Activated naive CD8-positive, alpha-beta T cell treated with anti-CD3 and anti-CD28 coated beads, Interleukin-2, amount 50 U/mL, for 24 hours (primary cell): ENCODE results near the gene STIM2.
"Not testable (repeated sequence)": the region's sequence is repeated elsewhere in the genome, so short reads cannot be mapped to it uniquely, and the experiment has no call there.

Source experiments
- ATAC-seq: fragments of 150-1000 bp; cut with Tn5 transposase; one replicate; pipeline ENCODE4 v1.10.0; 2021
- DNase-seq: peaks from one replicate; pipeline ENCODE4 v3.0.0; 2021
- H3K27ac Mint-ChIP-seq: one replicate; pipeline ENCODE4 v1.8.0; 2021; ENCODE audit warnings: mild to moderate bottlenecking, mixed read lengths
- H3K27me3 Mint-ChIP-seq: one replicate; pipeline ENCODE4 v1.8.0; 2021; ENCODE audit warnings: mixed read lengths
- H3K36me3 Mint-ChIP-seq: one replicate; pipeline ENCODE4 v1.8.0; 2021; ENCODE audit warnings: low read depth, mixed read lengths
- H3K4me1 Mint-ChIP-seq: one replicate; pipeline ENCODE4 v1.8.0; 2021; ENCODE audit warnings: mixed read lengths
- H3K4me3 Mint-ChIP-seq: one replicate; pipeline ENCODE4 v1.8.0; 2021; ENCODE audit warnings: mild to moderate bottlenecking, moderate library complexity, mixed read lengths
- H3K9me3 Mint-ChIP-seq: one replicate; pipeline ENCODE4 v1.8.0; 2021; ENCODE audit warnings: mixed read lengths

The STIM2 gene

DNA sequence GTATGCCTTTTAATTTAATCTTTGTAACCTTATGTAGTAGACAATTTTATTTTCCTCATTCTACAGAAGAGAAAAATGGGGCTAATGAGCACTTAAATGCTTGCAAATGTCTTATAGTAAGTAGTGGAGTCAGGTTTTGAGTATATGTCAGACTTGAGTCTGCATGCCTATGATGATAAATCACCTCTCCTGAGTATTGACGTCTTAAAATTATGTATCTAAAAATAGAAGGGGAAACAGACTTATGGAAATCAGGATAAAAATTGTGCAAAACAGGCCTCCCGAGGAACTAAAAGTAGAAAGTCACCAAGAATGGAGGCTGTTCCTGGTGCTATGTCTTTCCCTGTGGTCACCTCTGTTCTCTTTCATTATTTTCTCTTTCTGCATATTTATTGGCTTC lies 92.7 kb downstream of the STIM2 start:
- DNase-seq (no peak), ATAC-seq (no peak)
- Mint-ChIP-seq H3K4me1 (peaks cover 26% of the 10 kb centered on the region), H3K27me3 (no peaks in the 10 kb centered on the region), H3K4me3 (no peak overlapping the region), H3K9me3 (peaks cover 13% of the 10 kb centered on the region), H3K27ac (no peak overlapping the region), H3K36me3 (peaks cover 24% of the 10 kb centered on the region)

- Mint-ChIP-seq H3K4me1 (peaks cover 32% of the 10 kb centered on the region), H3K27me3 (no peaks in the 10 kb centered on the region), H3K27ac (no peak overlapping the region), H3K9me3 (peaks cover 13% of the 10 kb centered on the region), H3K36me3 (peaks cover 29% of the 10 kb centered on the region), H3K4me3 (no peak overlapping the region)
- no peak for ATAC-seq
- no peak for DNase-seq
Measured at GRCh38 chr4:26953770-26954423, 93.3 kb downstream of the STIM2 start.

GRCh38 chr4:26955241-26955640 lies 94.6 kb downstream of the STIM2 start:
- H3K4me3 Mint-ChIP-seq = no peak overlapping the region
- no peaks in the 10 kb centered on the region for H3K27me3 Mint-ChIP-seq
- no peak overlapping the region for H3K27ac Mint-ChIP-seq
- H3K36me3 Mint-ChIP-seq = peaks cover 29% of the 10 kb centered on the region
- peaks cover 9% of the 10 kb centered on the region for H3K9me3 Mint-ChIP-seq
- peaks cover 45% of the 10 kb centered on the region for H3K4me1 Mint-ChIP-seq
- ATAC-seq (no peak), DNase-seq (no peak)

- peak; percentile 87 for ATAC-seq
- H3K9me3 Mint-ChIP-seq = no peaks in the 10 kb centered on the region
- no peak for DNase-seq
Measured at GRCh38 chr4:26958925-26959653, 98.4 kb downstream of the STIM2 start.

GRCh38 chr4:26959654-26960047 lies 99.0 kb downstream of the STIM2 start:
- H3K4me1 Mint-ChIP-seq = peaks cover 51% of the 10 kb centered on the region
- H3K9me3 Mint-ChIP-seq = no peaks in the 10 kb centered on the region
- peak overlapping the region; percentile 76 for H3K27ac Mint-ChIP-seq
- H3K36me3 Mint-ChIP-seq = peaks cover 30% of the 10 kb centered on the region
- peak; percentile 62 for ATAC-seq
- no peak for DNase-seq
- peak overlapping the region; percentile 7 for H3K4me3 Mint-ChIP-seq
- H3K27me3 Mint-ChIP-seq = no peaks in the 10 kb centered on the region

More at GRCh38 chr4:26958925-26959653, 98.4 kb downstream of the STIM2 start:
- Mint-ChIP-seq H3K4me1 (peaks cover 47% of the 10 kb centered on the region), H3K27me3 (no peaks in the 10 kb centered on the region), H3K36me3 (peaks cover 30% of the 10 kb centered on the region), H3K4me3 (peak overlapping the region; percentile 7), H3K27ac (peak overlapping the region; percentile 76)

GRCh38 chr4:26962720-26963119 lies 102.1 kb downstream of the STIM2 start:
- Mint-ChIP-seq H3K9me3 (no peaks in the 10 kb centered on the region), H3K36me3 (peaks cover 35% of the 10 kb centered on the region), H3K4me3 (no peak overlapping the region), H3K4me1 (peaks cover 63% of the 10 kb centered on the region), H3K27me3 (no peaks in the 10 kb centered on the region), H3K27ac (no peak overlapping the region)
- no peak for DNase-seq
- no peak for ATAC-seq

GRCh38 chr4:26964512-26964911 lies 103.9 kb downstream of the STIM2 start:
- H3K4me1 Mint-ChIP-seq = peaks cover 59% of the 10 kb centered on the region
- no peaks in the 10 kb centered on the region for H3K9me3 Mint-ChIP-seq
- no peaks in the 10 kb centered on the region for H3K27me3 Mint-ChIP-seq
- no peak for ATAC-seq
- no peak for DNase-seq
- H3K36me3 Mint-ChIP-seq = peaks cover 27% of the 10 kb centered on the region
- peak overlapping the region; percentile 24 for H3K27ac Mint-ChIP-seq
- H3K4me3 Mint-ChIP-seq = no peak overlapping the region

GRCh38 chr4:26964994-26965393 lies 104.4 kb downstream of the STIM2 start:
- H3K4me1 Mint-ChIP-seq = peaks cover 55% of the 10 kb centered on the region
- H3K27me3 Mint-ChIP-seq = no peaks in the 10 kb centered on the region
- no peaks in the 10 kb centered on the region for H3K9me3 Mint-ChIP-seq
- ATAC-seq (peak; percentile 33), DNase-seq (no peak)
- no peak overlapping the region for H3K4me3 Mint-ChIP-seq
- H3K27ac Mint-ChIP-seq = peak overlapping the region; percentile 24
- H3K36me3 Mint-ChIP-seq = peaks cover 28% of the 10 kb centered on the region

GRCh38 chr4:26975464-26976181 lies 115.0 kb downstream of the STIM2 start:
- H3K4me3 Mint-ChIP-seq = peak overlapping the region; percentile 56
- H3K27me3 Mint-ChIP-seq, DNase-seq, H3K9me3 Mint-ChIP-seq, ATAC-seq: not testable (repeated sequence)
- peaks cover 44% of the 10 kb centered on the region for H3K36me3 Mint-ChIP-seq
- H3K27ac Mint-ChIP-seq = peak overlapping the region; percentile 68
- H3K4me1 Mint-ChIP-seq = peaks cover 78% of the 10 kb centered on the region

DNA sequence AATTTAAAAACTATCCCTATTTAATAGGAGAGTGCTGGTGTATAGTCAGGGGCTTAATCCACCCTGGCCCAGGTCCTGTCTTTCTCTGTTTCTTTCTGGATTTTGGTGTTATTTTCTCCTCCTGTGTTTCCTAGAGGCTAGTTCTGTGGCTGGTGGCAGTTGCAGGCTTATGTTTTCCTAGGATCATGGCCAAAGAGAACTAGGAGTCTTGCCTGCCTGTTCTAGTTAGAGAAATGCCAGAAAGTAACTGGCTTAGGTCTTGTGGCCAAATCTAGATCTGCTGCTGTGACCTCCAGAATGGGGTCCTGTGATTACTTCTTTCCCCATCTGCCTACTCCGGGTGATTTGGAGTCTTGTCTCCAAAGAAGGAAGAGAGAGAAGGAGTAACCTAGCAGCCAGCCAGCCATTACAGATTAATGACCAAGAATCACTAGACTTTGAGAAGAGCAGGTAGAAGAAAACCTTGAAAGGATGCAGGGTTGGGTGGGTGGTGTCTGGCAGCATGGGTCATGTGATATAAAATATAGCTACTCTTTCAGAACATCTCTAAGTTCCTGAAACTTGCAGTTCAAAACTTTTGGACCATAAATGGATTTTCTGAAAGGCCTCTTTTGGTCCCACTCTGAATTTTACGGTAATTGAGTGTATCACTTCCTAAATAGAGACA lies 117.9 kb downstream of the STIM2 start:
- no peaks in the 10 kb centered on the region for H3K27me3 Mint-ChIP-seq
- peaks cover 23% of the 10 kb centered on the region for H3K36me3 Mint-ChIP-seq
- no peak overlapping the region for H3K4me3 Mint-ChIP-seq
- no peak for ATAC-seq
- peaks cover 60% of the 10 kb centered on the region for H3K4me1 Mint-ChIP-seq
- DNase-seq = no peak
- peaks cover 4% of the 10 kb centered on the region for H3K9me3 Mint-ChIP-seq
- no peak overlapping the region for H3K27ac Mint-ChIP-seq

DNA sequence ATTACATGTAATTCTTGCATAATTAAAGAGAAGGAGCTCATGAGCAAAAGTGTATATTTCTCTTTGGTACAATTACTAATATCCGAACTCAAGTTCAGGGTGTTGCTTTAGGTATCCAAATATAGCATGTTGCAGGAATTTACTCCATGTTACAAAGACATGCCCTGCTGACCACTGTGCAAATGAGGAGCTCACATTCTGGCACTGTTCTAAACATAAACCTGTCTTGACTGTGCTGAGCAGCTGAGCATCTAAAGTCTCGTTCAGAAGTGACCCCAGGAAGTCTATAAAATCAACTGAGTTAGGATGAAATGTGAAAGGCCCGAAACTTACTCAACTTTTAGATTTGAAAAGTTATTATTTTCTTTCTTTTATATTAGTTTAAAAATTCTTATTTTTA lies 124.3 kb downstream of the STIM2 start:
- no peak for ATAC-seq

DNA sequence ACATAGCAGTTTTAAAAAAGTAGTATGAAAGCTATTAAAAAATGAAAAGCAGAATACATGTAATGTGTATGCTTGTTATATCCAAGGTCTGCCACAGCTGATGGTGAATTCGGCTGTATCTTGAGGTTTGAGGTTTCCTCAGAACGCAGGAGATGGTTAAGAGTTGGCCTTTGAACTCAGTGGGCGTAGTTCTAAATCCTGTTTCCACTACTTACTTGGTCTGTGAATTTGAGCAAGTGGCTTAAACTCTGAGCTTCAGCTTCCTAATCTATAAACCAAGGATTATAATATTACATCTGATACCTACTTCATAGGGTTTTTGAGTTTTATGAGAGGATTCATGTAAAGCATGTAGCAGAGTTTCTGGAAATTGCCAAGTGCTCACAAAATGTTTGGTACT lies 125.2 kb downstream of the STIM2 start:
- Mint-ChIP-seq H3K27me3 (no peaks in the 10 kb centered on the region), H3K36me3 (peaks cover 20% of the 10 kb centered on the region), H3K4me3 (peak overlapping the region; percentile 36), H3K9me3 (peaks cover 4% of the 10 kb centered on the region), H3K4me1 (peaks cover 63% of the 10 kb centered on the region), H3K27ac (peak overlapping the region; percentile 49)
- DNase-seq (peak; percentile 24), ATAC-seq (peak; percentile 97)

More for the DNA sequence above, 124.3 kb downstream of the STIM2 start:
- peaks cover 16% of the 10 kb centered on the region for H3K36me3 Mint-ChIP-seq
- H3K4me1 Mint-ChIP-seq = peaks cover 58% of the 10 kb centered on the region
- H3K4me3 Mint-ChIP-seq = no peak overlapping the region
- no peaks in the 10 kb centered on the region for H3K27me3 Mint-ChIP-seq
- DNase-seq = no peak
- no peak overlapping the region for H3K27ac Mint-ChIP-seq
- H3K9me3 Mint-ChIP-seq = no peaks in the 10 kb centered on the region

DNA sequence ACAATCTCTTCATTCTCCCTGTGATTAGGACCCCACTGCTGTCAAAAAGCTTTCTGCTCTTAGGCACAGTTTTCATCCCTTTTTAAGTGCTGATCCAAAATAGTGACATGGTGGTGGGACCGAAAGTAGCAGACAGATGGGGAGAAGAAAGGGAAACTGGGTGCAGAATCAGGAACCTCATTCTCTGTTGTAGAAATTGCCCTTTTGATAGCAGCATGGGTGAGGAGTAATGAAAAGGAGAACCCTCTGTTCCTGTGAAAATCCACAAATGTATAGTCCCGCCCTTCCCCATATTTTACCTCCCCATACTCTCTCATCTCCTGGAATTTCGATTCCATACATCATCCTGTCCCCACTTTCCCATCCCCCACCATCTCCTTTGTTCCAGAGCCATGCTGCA lies 126.5 kb downstream of the STIM2 start:
- peak overlapping the region; percentile 30 for H3K27ac Mint-ChIP-seq
- ATAC-seq (no peak), DNase-seq (no peak)
- peaks cover 4% of the 10 kb centered on the region for H3K9me3 Mint-ChIP-seq
- no peak overlapping the region for H3K4me3 Mint-ChIP-seq
- no peaks in the 10 kb centered on the region for H3K27me3 Mint-ChIP-seq
- H3K4me1 Mint-ChIP-seq = peaks cover 59% of the 10 kb centered on the region
- peaks cover 24% of the 10 kb centered on the region for H3K36me3 Mint-ChIP-seq

DNA sequence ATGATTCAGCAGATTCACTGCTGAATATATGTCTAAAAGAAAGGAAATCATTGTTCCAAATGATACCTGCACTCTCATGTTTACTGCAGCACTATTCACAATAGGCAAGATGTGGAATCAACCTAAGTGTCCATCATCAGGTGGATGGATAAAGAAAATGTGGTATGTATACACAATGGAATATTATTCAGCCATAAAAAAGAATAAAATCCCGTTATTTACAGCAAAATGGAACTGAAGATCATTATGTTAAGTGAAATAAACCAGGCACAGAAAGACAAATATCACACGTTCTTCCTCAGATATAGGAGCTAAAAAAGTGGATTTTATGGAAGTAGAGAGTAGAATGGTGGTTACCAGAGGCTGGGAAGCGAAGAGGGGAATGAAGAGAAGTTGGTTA lies 130.4 kb downstream of the STIM2 start:
- Mint-ChIP-seq H3K27ac (no peak overlapping the region), H3K4me3 (no peak overlapping the region), H3K27me3 (no peaks in the 10 kb centered on the region), H3K4me1 (peaks cover 31% of the 10 kb centered on the region), H3K36me3 (peaks cover 29% of the 10 kb centered on the region), H3K9me3 (peaks cover 4% of the 10 kb centered on the region)
- ATAC-seq (no peak), DNase-seq (no peak)
